K562 (cell line): Measurements from ENCODE around the gene TRIM4. TPM values are rescaled to one million over a fixed set of nuclear protein-coding genes. Genes with fewer than 3 reads are reported as not detected.
A peak's percentile ranks its signal among the peaks of the same experiment; 100 is the strongest.

Source experiments
- ADNP ChIP-seq: fragments of 200-800 bp; sonication (Bioruptor generic); IDR thresholded peaks from 2 replicates; pipeline ENCODE4 v1.6.1; 2016; ENCODE audit warnings: missing genetic modification characterization, missing compliant biosample characterization
- CTCF ChIP-seq, 3 experiments: IDR thresholded peaks in 2 of 3; conservative IDR thresholded peaks in 1 of 3; 2 replicates each; pipeline ENCODE4 v1.5.1; 2011 to 2012; ENCODE audit warnings: low read length in 3 of 3, mild to moderate bottlenecking in 3 of 3, control low read depth in 2 of 3, improper control_type of control experiment in 1 of 3, inconsistent platforms in 1 of 3, low read depth in 1 of 3, mixed read lengths in 1 of 3, moderate library complexity in 1 of 3; ENCODE audit not compliant: insufficient read depth in 2 of 3
- E2F6 ChIP-seq, 2 experiments: IDR thresholded peaks; 2 replicates each; pipeline ENCODE4 v1.6.1; 2011; ENCODE audit warnings: borderline replicate concordance in 1 of 2, control low read depth in 1 of 2, low read depth in 1 of 2, low read length in 1 of 2, mild to moderate bottlenecking in 1 of 2, mixed read lengths in 1 of 2, moderate library complexity in 1 of 2; ENCODE audit not compliant: insufficient read depth in 1 of 2, insufficient read length in 1 of 2, poor library complexity in 1 of 2, severe bottlenecking in 1 of 2; ENCODE audit errors: extremely low read depth in 1 of 2
- E2F8 ChIP-seq: fragments of 450-650 bp; IDR thresholded peaks from 2 replicates; pipeline ENCODE4 v1.7.1; 2018; ENCODE audit warnings: mild to moderate bottlenecking, low read depth; ENCODE audit not compliant: partially characterized antibody
- GMEB1 ChIP-seq: fragments of 250-450 bp; sonication (Bioruptor Pico); IDR thresholded peaks from 2 replicates; pipeline ENCODE4 v1.4.0; 2020; ENCODE audit warnings: mild to moderate bottlenecking
- HNRNPLL ChIP-seq: fragments of 200-400 bp; formaldehyde crosslinking; IDR thresholded peaks from 2 replicates; pipeline ENCODE4 v1.6.1; 2017; ENCODE audit warnings: low read length, low read depth, mild to moderate bottlenecking; ENCODE audit not compliant: poor library complexity, severe bottlenecking
- KDM1A ChIP-seq, 2 experiments: fragments of 450-650 bp; IDR thresholded peaks; 2 replicates each; pipeline ENCODE4 v1.6.1; 2016; ENCODE audit warnings: mild to moderate bottlenecking in 2 of 2
- MYNN ChIP-seq, 2 experiments: sonication (generic); formaldehyde crosslinking in 1 of 2; IDR thresholded peaks; 2 replicates each; pipeline versions ENCODE4 v1.5.0 to v1.6.1; 2016 to 2020; ENCODE audit warnings: antibody characterized with exemption in 1 of 2, missing genetic modification reagents in 1 of 2
- NR2C2 ChIP-seq, 2 experiments: fragments of 200-800 bp in 1 of 2; sonication (Bioruptor generic) in 1 of 2; sonication (generic) in 1 of 2; formaldehyde crosslinking in 1 of 2; IDR thresholded peaks; 2 replicates each; pipeline versions ENCODE4 v1.6.1 to v1.8.0; 2016 to 2022; ENCODE audit warnings: mild to moderate bottlenecking in 1 of 2, missing compliant biosample characterization in 1 of 2, missing genetic modification characterization in 1 of 2, missing genetic modification reagents in 1 of 2
- POLR2A ChIP-seq: fragments of 450-650 bp; conservative IDR thresholded peaks from 2 replicates; pipeline ENCODE4 v1.6.1; 2016
- SMARCB1 ChIP-seq: IDR thresholded peaks from 2 replicates; pipeline ENCODE4 v1.6.1; 2011; ENCODE audit warnings: improper control_type of control experiment, low read depth; ENCODE audit not compliant: insufficient read length
- ZFP30 ChIP-seq: fragments of 250-450 bp; sonication (Bioruptor Pico); IDR thresholded peaks from 2 replicates; pipeline ENCODE4 v1.8.0; 2022; ENCODE audit warnings: moderate library complexity, mild to moderate bottlenecking, inconsistent platforms, borderline replicate concordance
- ZNF699 ChIP-seq: fragments of 250-450 bp; sonication (Bioruptor Pico); IDR thresholded peaks from 2 replicates; pipeline ENCODE4 v1.8.0; 2021; ENCODE audit warnings: mild to moderate bottlenecking, moderate library complexity; ENCODE audit not compliant: insufficient replicate concordance
- polyA plus RNA-seq, 8 experiments: library from polyadenylated mRNA; depleted of rRNA in 4 of 8; stranded (reverse) in 5 of 8; unstranded in 3 of 8; fragments of >200 nt; fragmentation: Nextera tagmentation in 2 of 8; fragmentation: Illumina TruSeq in 1 of 8; extraction: Ambion mirVana in 2 of 8; extraction: Trizol in 1 of 8; gene quantifications; 2 replicates each; pipeline versions ENCODE4 v1.2.1 to v1.2.3, GENCODE V29; 2011 to 2014; ENCODE audit warnings: inconsistent platforms in 1 of 8, missing spikeins in 1 of 8
- total RNA-seq, 7 experiments: library from RNA; depleted of rRNA in 6 of 7; stranded (reverse); fragments of >200 nt in 6 of 7; fragmentation: Illumina TruSeq in 2 of 7; extraction: Trizol in 2 of 7; gene quantifications; 2 replicates each; pipeline versions ENCODE4 v1.2.1 to v1.2.3, GENCODE V29; 2011 to 2021; ENCODE audit warnings: low replicate concordance in 1 of 7
- TF ChIP-seq, protein P1 (sequence below): sonication (generic); formaldehyde crosslinking; IDR thresholded peaks from 2 replicates; pipeline ENCODE4 v1.8.0; 2023; ENCODE audit warnings: mild to moderate bottlenecking, missing genetic modification reagents

The TRIM4 gene
- total and polyA plus RNA-seq, 9 of the 15 experiments (the other 6 are each of a cell fraction or from before 2014, with no cell fraction given): 6.2 to 28.3 (median 22.4) TPM

DNA sequence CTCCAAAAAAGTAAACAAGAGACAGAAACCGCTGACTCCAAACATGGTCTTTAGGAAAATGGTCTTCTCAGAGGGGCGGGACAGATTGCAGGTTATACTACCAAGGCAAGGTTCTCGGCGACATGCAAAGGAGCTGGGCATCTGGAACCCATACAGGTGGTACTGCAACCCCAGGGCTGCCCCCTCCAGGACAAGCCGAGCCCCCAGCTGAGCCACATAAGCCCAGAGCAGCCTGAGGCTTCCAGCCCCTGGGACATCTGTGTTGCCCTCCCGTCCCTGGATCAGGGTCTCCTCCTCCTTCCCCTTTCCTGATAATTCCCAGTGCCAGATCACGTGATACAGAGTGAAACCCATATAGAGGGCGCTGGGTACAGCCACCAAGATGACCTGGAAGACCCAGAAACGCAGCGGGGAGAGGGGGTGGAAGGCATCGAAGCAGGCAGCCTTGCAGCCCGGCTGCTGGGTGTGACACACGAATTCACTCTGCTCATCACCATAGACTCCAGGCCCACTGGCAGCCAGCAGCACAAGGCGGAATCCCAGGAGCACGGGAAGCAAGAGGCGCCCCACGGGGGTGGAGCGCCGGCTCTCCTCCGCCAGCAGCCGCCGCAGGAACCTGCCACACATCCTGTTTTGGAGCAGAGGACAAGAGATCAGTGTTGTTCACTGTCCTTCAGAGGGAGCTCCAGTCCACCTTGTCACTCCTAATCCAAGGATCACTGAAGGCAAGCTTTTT, 9.8 kb upstream of the TRIM4 start, which contains the start of gene GJC3 (continued):
- TF ChIP-seq MYNN (IDR thresholded peaks at IDR 0.05) (no peak), MYNN (CRISPR knock-in tag; IDR thresholded peaks at IDR 0.05) (no peak), ZNF699 (CRISPR knock-in tag) (no peak), SMARCB1 (no peak), KDM1A (IDR thresholded peaks at IDR 0.05) (no peak), GMEB1 (CRISPR knock-in tag) (no peak), CTCF (IDR thresholded peaks at IDR 0.05 in 2 of 3, conservative IDR thresholded peaks at IDR 0.05 in 1 of 3; ENCODE audit: insufficient read depth in 2 of 3, low read depth in 1 of 3, low read length in 3 of 3) (peak; percentile 67 to 82 (median 71)), ADNP (tag) (no peak), POLR2A (no peak), HNRNPLL (no peak), E2F8 (no peak), ZFP30 (CRISPR knock-in tag) (no peak), NR2C2 (CRISPR knock-in tag; IDR thresholded peaks at IDR 0.05) (no peak), NR2C2 (tag; IDR thresholded peaks at IDR 0.05) (no peak), E2F6 (IDR thresholded peaks at IDR 0.05; ENCODE audit: borderline replicate concordance in 1 of 2, extremely low read depth in 1 of 2, insufficient read depth in 1 of 2, insufficient read length in 1 of 2, low read depth in 1 of 2, low read length in 1 of 2, poor library complexity in 1 of 2, severe bottlenecking in 1 of 2) (no peak)
- TF ChIP-seq, protein P1, sequence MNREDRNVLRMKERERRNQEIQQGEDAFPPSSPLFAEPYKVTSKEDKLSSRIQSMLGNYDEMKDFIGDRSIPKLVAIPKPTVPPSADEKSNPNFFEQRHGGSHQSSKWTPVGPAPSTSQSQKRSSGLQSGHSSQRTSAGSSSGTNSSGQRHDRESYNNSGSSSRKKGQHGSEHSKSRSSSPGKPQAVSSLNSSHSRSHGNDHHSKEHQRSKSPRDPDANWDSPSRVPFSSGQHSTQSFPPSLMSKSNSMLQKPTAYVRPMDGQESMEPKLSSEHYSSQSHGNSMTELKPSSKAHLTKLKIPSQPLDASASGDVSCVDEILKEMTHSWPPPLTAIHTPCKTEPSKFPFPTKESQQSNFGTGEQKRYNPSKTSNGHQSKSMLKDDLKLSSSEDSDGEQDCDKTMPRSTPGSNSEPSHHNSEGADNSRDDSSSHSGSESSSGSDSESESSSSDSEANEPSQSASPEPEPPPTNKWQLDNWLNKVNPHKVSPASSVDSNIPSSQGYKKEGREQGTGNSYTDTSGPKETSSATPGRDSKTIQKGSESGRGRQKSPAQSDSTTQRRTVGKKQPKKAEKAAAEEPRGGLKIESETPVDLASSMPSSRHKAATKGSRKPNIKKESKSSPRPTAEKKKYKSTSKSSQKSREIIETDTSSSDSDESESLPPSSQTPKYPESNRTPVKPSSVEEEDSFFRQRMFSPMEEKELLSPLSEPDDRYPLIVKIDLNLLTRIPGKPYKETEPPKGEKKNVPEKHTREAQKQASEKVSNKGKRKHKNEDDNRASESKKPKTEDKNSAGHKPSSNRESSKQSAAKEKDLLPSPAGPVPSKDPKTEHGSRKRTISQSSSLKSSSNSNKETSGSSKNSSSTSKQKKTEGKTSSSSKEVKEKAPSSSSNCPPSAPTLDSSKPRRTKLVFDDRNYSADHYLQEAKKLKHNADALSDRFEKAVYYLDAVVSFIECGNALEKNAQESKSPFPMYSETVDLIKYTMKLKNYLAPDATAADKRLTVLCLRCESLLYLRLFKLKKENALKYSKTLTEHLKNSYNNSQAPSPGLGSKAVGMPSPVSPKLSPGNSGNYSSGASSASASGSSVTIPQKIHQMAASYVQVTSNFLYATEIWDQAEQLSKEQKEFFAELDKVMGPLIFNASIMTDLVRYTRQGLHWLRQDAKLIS (CRISPR knock-in tag): no peak
